Omental fat pad (tissue), 4 donors: ENCODE data around the gene CCDC192. TPM values are rescaled to one million over a fixed set of nuclear protein-coding genes. Genes with fewer than 3 reads are reported as not detected.

ENCODE experiments used
- ATAC-seq: fragments of 150-250 bp; one replicate; pipeline ENCODE4 v1.9.1; 2016; ENCODE audit warnings: mild to moderate bottlenecking, moderate library complexity; ENCODE audit not compliant: low FRiP score
- DNase-seq: peaks from one replicate; pipeline ENCODE4 v3.0.0-alpha.2; 2019; ENCODE audit warnings: low spot score
- CTCF ChIP-seq, 3 donors: fragments of 450-650 bp; IDR thresholded peaks; one replicate each; pipeline ENCODE4 v1.5.1; 2016 to 2017; ENCODE audit warnings: antibody characterized with exemption in 3 of 3, mild to moderate bottlenecking in 3 of 3, moderate library complexity in 2 of 3
- total RNA-seq, 4 donors: library from RNA; depleted of rRNA; stranded (reverse); fragments of >200 nt; gene quantifications; one replicate each; pipeline ENCODE4 v1.1.0, GENCODE V29; 2016

Gene CCDC192
- total RNA-seq, 4 donors from 2014 or later: 0.56 TPM; not detected in 3

GRCh38 chr5:127987354-127988145 lies 284.4 kb downstream of the CCDC192 start:
- ATAC-seq (no peak), DNase-seq (no peak)
- no peak for TF ChIP-seq CTCF (IDR thresholded peaks at IDR 0.05)

GRCh38 chr5:127988146-127988760 lies 285.1 kb downstream of the CCDC192 start:
- DNase-seq (no peak), ATAC-seq (no peak)
- TF ChIP-seq CTCF (IDR thresholded peaks at IDR 0.05): no peak

Other genes with a start within 250 kb of the CCDC192 start
- gene PRRC1, start 185.8 kb upstream of the CCDC192 start, total RNA-seq: 10 to 100 TPM; 31.2 to 41.8 (median 34.1) TPM
- gene CTXN3, start 54.3 kb upstream of the CCDC192 start, total RNA-seq: not detected